Peyer's patch (tissue), 4 donors: Measurements from ENCODE around the gene CRABP2. TPM values are rescaled to one million over a fixed set of nuclear protein-coding genes. Genes with fewer than 3 reads are reported as not detected.
A peak's percentile ranks its signal among the peaks of the same experiment; 100 is the strongest.

Source experiments
- DNase-seq, 3 donors: peaks; one replicate each; pipeline ENCODE4 v3.0.0-alpha.2; 2017 to 2019
- H3K27ac ChIP-seq, 4 donors: fragments of 200-600 bp; sonication (generic); one replicate each; pipeline ENCODE4 v1.5.1; 2016 to 2019
- H3K27me3 ChIP-seq, 2 donors: fragments of 200-600 bp; sonication (generic); one replicate each; pipeline ENCODE4 v1.5.1; 2019
- H3K36me3 ChIP-seq, 3 donors: fragments of 200-600 bp; sonication (generic); one replicate each; pipeline ENCODE4 v1.5.1; 2016 to 2019
- H3K4me1 ChIP-seq, 4 donors: fragments of 200-600 bp; sonication (generic); one replicate each; pipeline ENCODE4 v1.5.1; 2016 to 2019
- H3K4me3 ChIP-seq, 4 donors: fragments of 200-600 bp; sonication (generic); 1 replicate in 3 of 4; 2 replicates in 1 of 4; pipeline ENCODE4 v1.5.1; 2016 to 2019; ENCODE audit warnings: mild to moderate bottlenecking in 1 of 4
- H3K9me3 ChIP-seq, 4 donors: fragments of 200-600 bp; sonication (generic); one replicate each; pipeline ENCODE4 v1.5.1; 2016 to 2019; ENCODE audit warnings: mild to moderate bottlenecking in 1 of 4
- POLR2A ChIP-seq, 2 donors: fragments of 450-650 bp; IDR thresholded peaks; one replicate each; pipeline ENCODE4 v1.5.1; 2017; ENCODE audit warnings: antibody characterized with exemption in 2 of 2, mild to moderate bottlenecking in 2 of 2, moderate library complexity in 2 of 2
- total RNA-seq, 4 donors: library from RNA; depleted of rRNA; stranded (reverse); fragments of >200 nt; gene quantifications; one replicate each; pipeline ENCODE4 v1.1.0, GENCODE V29; 2016
- TF ChIP-seq, protein P1 (sequence below), 6 experiments: fragments of 450-650 bp in 4 of 6; fragments of 200-600 bp in 2 of 6; sonication (generic) in 1 of 6; IDR thresholded peaks; one replicate each; pipeline ENCODE4 v1.5.1; 2017 to 2019; ENCODE audit warnings: antibody characterized with exemption in 6 of 6, mild to moderate bottlenecking in 3 of 6, moderate library complexity in 1 of 6

Gene CRABP2
- total RNA-seq, 4 donors from 2014 or later: 3.6 to 5.0 TPM; not detected in 2

DNA sequence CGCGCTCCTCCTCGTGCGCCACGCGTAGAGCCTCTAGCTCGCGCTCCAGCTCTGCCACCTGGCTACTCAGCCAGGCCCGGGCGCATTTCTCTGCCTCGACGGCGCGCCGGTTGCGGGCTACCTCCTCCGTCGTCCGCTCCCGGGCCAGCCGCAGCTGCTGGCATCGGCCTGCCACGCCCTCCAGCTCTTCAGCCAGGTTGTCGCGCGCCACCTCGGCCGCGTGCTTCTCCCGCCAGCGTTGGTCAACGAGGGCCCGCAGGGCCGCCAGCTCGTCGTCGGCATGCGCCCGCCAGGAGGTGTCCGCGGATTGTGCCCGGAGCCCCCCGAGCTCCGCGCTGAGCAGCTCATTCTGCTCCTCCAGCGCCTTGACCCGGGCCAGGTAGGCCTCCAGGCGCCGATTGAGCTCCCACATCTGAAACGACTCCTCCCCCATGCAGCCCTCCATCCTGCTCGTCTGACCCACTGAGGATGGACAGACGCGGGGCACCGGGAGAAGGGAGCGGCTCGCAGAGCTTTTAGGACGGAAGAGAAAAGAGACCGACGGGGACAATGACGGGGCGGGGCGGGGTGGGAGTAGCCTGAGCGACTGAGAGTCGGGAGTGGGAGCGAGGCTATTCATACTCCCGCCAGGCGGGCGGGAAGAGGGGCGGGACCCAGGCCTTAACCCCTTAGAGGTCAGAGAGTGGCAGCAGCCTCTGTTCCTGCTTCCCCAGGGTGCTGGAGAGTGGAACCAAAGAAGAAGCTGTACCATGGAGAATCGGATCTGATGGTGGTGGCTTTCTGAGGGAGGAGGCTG lies 28.4 kb downstream of the CRABP2 start, which contains the start of gene NES:
Gene NES (minus strand): TSS at position 588 of the 796 bp plus-strand sequence. CDS start 143 bp downstream, at position 445.
- peak in 1 of 3 donors; percentile 60 for DNase-seq
- H3K4me1 ChIP-seq: peaks cover 0 to 40% (median 8%) of the 10 kb centered on the region in 4 donors
- H3K9me3 ChIP-seq: no peaks in the 10 kb centered on the region
- no peak for TF ChIP-seq POLR2A (IDR thresholded peaks at IDR 0.05)
- TF ChIP-seq, protein P1, sequence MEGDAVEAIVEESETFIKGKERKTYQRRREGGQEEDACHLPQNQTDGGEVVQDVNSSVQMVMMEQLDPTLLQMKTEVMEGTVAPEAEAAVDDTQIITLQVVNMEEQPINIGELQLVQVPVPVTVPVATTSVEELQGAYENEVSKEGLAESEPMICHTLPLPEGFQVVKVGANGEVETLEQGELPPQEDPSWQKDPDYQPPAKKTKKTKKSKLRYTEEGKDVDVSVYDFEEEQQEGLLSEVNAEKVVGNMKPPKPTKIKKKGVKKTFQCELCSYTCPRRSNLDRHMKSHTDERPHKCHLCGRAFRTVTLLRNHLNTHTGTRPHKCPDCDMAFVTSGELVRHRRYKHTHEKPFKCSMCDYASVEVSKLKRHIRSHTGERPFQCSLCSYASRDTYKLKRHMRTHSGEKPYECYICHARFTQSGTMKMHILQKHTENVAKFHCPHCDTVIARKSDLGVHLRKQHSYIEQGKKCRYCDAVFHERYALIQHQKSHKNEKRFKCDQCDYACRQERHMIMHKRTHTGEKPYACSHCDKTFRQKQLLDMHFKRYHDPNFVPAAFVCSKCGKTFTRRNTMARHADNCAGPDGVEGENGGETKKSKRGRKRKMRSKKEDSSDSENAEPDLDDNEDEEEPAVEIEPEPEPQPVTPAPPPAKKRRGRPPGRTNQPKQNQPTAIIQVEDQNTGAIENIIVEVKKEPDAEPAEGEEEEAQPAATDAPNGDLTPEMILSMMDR (IDR thresholded peaks at IDR 0.05): no peak
- no peaks in the 10 kb centered on the region for H3K36me3 ChIP-seq
- peaks cover 0 to 12% of the 10 kb centered on the region in 2 donors for H3K27me3 ChIP-seq
- peak within 1 kb of the TSS; percentile 10 to 61 (median 48) for H3K27ac ChIP-seq
- H3K4me3 ChIP-seq: peak within 1 kb of the TSS; percentile 18 to 48 (median 36)

DNA sequence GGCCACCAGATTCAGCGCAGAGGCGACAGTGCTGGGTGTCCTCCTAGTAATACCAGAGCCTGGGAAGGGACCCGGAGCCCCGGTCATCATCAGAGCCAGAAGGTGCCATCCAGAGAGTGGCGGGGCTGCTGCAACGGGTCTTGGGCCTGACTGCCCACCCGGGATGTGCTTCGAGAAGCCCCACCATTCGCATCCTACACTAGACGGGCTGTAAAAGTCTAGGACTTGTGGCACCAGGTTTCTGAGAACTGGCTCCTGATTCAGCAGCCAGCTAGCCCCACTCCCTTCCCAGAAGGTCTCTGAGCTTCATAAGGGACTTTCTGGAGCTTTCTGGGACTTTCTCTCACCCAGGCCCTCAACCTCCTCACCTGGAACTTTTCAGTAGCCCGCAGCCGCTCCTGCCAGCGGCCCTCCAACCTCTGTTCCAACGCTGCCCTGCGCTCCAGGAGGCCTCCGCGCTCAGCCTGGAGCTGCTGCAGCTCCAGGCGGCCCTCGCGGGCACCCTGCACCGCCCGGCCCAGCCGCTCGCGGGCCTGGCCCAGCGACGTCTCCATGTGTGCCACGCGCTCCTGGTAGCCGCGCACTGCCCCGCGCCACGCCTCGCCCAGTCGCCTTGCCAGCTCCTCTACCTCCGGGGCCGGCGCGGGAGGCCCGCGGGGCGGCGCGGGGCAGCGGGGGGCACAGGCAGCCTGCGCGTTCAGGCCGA lies 29.1 kb downstream of the CRABP2 start:
- H3K27me3 ChIP-seq: peaks cover 0 to 12% of the 10 kb centered on the region in 2 donors
- no peaks in the 10 kb centered on the region for H3K36me3 ChIP-seq

DNA sequence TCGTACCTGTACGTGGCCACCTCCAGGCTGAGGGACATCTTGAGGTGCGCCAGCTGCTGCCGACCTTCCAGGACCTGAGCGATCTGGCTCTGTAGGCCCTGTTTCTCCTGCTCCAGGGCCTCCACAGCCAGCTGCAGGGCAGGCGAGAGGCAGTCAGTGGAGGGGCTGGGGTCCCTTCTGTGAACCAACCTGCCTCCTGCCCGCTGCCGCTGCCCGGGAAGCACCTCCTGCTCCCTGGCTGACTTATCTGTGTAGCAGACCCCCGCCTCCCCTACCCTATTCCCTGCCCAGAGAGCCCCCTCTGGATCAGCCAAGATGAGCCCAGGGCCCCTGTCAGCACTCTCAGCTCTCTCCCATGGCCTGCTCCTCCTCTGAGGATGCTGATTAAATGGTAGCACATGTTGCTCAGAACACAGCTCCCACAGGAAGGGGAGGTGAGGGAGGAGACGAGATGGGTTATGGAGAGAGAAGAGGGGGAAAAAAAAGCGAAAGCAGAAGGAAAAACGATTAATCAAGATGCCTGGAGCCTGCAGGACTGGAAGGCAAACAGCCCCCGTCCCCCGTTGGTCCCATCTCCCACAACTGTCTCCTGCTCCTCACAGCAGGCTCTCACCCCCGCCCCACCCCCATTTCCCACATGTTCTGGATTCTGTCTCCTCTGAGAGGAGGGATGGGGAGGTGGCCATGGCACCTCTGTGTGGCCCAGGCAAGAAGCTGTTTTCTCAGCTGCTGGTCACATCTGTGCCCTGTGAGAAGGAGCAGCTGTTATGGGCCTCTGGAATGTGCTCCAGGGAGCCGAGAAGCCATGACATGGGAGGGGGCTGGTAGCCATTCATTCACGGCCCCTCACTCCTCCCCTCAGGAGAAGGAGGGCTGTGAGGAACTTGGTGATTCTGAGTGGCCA lies 29.9 kb downstream of the CRABP2 start:
- no peak for DNase-seq
- H3K27me3 ChIP-seq: peaks cover 0 to 12% of the 10 kb centered on the region in 2 donors

More for the DNA sequence above, 29.1 kb downstream of the CRABP2 start:
- H3K27ac ChIP-seq: peak overlapping the region in 3 of 4 donors; percentile 36 to 61 (median 61)
- no peak for DNase-seq
- H3K9me3 ChIP-seq: no peaks in the 10 kb centered on the region
- H3K4me3 ChIP-seq: peak overlapping the region; percentile 18 to 48 (median 36)
- H3K4me1 ChIP-seq: peaks cover 0 to 40% (median 8%) of the 10 kb centered on the region in 4 donors
- TF ChIP-seq POLR2A (IDR thresholded peaks at IDR 0.05): no peak
- TF ChIP-seq, protein P1 (IDR thresholded peaks at IDR 0.05): no peak

DNA sequence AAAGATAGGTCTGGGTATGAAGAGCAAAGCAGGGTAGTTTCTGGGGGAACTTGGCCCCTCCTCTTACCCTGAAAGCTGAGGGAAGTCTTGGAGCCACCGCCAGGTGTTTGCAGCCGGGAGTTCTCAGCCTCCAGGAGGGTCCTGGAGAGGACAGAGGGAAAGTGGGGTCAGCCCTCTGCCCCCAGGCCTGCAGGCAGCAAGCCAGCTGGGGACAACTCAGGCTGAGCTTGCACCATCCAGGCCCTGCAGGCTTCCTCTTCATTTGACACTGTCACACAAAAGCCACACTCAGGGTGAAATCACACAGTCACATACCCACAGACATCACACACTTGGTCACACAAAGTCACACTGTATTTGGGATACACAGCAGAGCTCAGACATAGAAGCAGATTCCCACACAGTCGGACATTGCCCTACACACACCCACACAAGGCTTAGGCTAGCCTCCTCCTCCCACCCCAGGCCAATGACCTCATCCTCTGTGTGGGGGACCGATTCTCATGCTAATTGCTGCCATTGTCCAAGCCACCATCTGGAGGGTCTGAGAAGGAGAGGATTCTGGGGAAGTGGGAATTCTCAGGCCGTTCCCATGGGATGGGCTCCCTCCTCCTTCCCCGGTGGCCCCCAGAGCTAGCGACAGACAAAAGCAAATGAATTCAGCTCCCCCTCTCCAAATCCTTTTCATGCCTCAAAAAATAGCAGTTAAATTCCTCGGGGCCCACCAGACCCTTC lies 31.8 kb downstream of the CRABP2 start:
- H3K36me3 ChIP-seq: no peaks in the 10 kb centered on the region
- H3K9me3 ChIP-seq: no peaks in the 10 kb centered on the region
- H3K27me3 ChIP-seq: peaks cover 0 to 12% of the 10 kb centered on the region in 2 donors
- no peak for TF ChIP-seq POLR2A (IDR thresholded peaks at IDR 0.05)
- TF ChIP-seq, protein P1 (IDR thresholded peaks at IDR 0.05): no peak
- peak overlapping the region in 1 of 4 donors; percentile 44 for H3K27ac ChIP-seq
- peaks cover 0 to 48% (median 8%) of the 10 kb centered on the region in 4 donors for H3K4me1 ChIP-seq
- no peak for DNase-seq
- H3K4me3 ChIP-seq: no peak overlapping the region

More for the DNA sequence above, 29.9 kb downstream of the CRABP2 start:
- no peak for TF ChIP-seq POLR2A (IDR thresholded peaks at IDR 0.05)
- TF ChIP-seq, protein P1 (IDR thresholded peaks at IDR 0.05): no peak
- H3K27ac ChIP-seq: peak overlapping the region in 2 of 4 donors; percentile 8 to 61
- no peaks in the 10 kb centered on the region for H3K9me3 ChIP-seq
- H3K36me3 ChIP-seq: no peaks in the 10 kb centered on the region
- H3K4me3 ChIP-seq: peak overlapping the region in 3 of 4 donors; percentile 16 to 46 (median 18)
- H3K4me1 ChIP-seq: peaks cover 0 to 40% (median 8%) of the 10 kb centered on the region in 4 donors
